SK-N-SH treated with all-trans-retinoic acid at 6 μM for 48 hours (cell line): ENCODE results near the gene MIGA1.
"Not testable (repeated sequence)": the region's sequence is repeated elsewhere in the genome, so short reads cannot be mapped to it uniquely, and the experiment has no call there.

Source experiments
- ATAC-seq: fragments of 200-7000 bp; cut with Tn5 transposase; 3 replicates; pipeline ENCODE4 v1.9.1; 2020; ENCODE audit warnings: mild to moderate bottlenecking, moderate library complexity
- ARNTL ChIP-seq: fragments of 450-650 bp; formaldehyde crosslinking; IDR thresholded peaks from 2 replicates; pipeline ENCODE4 v1.5.0; 2020; ENCODE audit warnings: low read depth, mild to moderate bottlenecking, moderate library complexity, borderline replicate concordance
- BACH2 ChIP-seq: fragments of 250-450 bp; sonication (Bioruptor Pico); IDR thresholded peaks from 2 replicates; pipeline ENCODE4 v1.9.0; 2021; ENCODE audit warnings: mild to moderate bottlenecking, borderline replicate concordance
- CSDC2 ChIP-seq: fragments of 250-450 bp; sonication (Bioruptor Pico); IDR thresholded peaks from 2 replicates; pipeline ENCODE4 v1.5.0; 2020; ENCODE audit warnings: mild to moderate bottlenecking, moderate library complexity
- ESRRG ChIP-seq: fragments of 250-450 bp; sonication (Bioruptor Pico); IDR thresholded peaks from 2 replicates; pipeline ENCODE4 v1.6.1; 2021; ENCODE audit warnings: mild to moderate bottlenecking
- GLIS3 ChIP-seq: fragments of 250-450 bp; sonication (Bioruptor Pico); IDR thresholded peaks from 2 replicates; pipeline ENCODE4 v1.5.0; 2020; ENCODE audit warnings: mild to moderate bottlenecking, moderate library complexity
- ISL1 ChIP-seq: fragments of 250-450 bp; sonication (Bioruptor Pico); IDR thresholded peaks from 2 replicates; pipeline ENCODE4 v2.1.2; 2022; ENCODE audit warnings: mild to moderate bottlenecking, moderate library complexity
- OSR1 ChIP-seq: fragments of 250-450 bp; sonication (Bioruptor Pico); IDR thresholded peaks from 2 replicates; pipeline ENCODE4 v1.8.0; 2022; ENCODE audit warnings: moderate library complexity, mild to moderate bottlenecking, inconsistent platforms
- PPARA ChIP-seq: fragments of 250-450 bp; sonication (Bioruptor Pico); IDR thresholded peaks from 2 replicates; pipeline ENCODE4 v1.5.0; 2020; ENCODE audit warnings: mild to moderate bottlenecking, borderline replicate concordance
- RARB ChIP-seq: fragments of 250-450 bp; sonication (Bioruptor Pico); IDR thresholded peaks from 2 replicates; pipeline ENCODE4 v1.8.0; 2021; ENCODE audit warnings: mild to moderate bottlenecking, moderate library complexity
- SNAI2 ChIP-seq: fragments of 250-450 bp; sonication (Bioruptor Pico); IDR thresholded peaks from 2 replicates; pipeline ENCODE4 v1.5.0; 2020; ENCODE audit warnings: mild to moderate bottlenecking, moderate library complexity
- TCF4 ChIP-seq: fragments of 250-450 bp; sonication (Bioruptor Pico); IDR thresholded peaks from 2 replicates; pipeline ENCODE4 v1.8.0; 2021; ENCODE audit warnings: mild to moderate bottlenecking, moderate library complexity, borderline replicate concordance
- TOX ChIP-seq: fragments of 250-450 bp; sonication (Bioruptor Pico); IDR thresholded peaks from 2 replicates; pipeline ENCODE4 v1.8.0; 2021; ENCODE audit warnings: mild to moderate bottlenecking, moderate library complexity, borderline replicate concordance
- ZC3H10 ChIP-seq: fragments of 250-450 bp; sonication (Bioruptor Pico); IDR thresholded peaks from 2 replicates; pipeline ENCODE4 v1.5.1; 2021; ENCODE audit warnings: mild to moderate bottlenecking, moderate library complexity
- ZFP3 ChIP-seq: fragments of 250-450 bp; sonication (Bioruptor Pico); IDR thresholded peaks from 2 replicates; pipeline ENCODE4 v1.5.0; 2020; ENCODE audit warnings: mild to moderate bottlenecking, moderate library complexity
- ZFP30 ChIP-seq: fragments of 450-650 bp; formaldehyde crosslinking; IDR thresholded peaks from 2 replicates; pipeline ENCODE4 v1.5.0; 2022; ENCODE audit warnings: mild to moderate bottlenecking, moderate library complexity
- ZNF565 ChIP-seq: fragments of 450-650 bp; formaldehyde crosslinking; conservative IDR thresholded peaks from 2 replicates; pipeline ENCODE4 v1.5.0; 2020; ENCODE audit warnings: low read depth, mild to moderate bottlenecking, moderate library complexity
- ZNF70 ChIP-seq: fragments of 450-650 bp; formaldehyde crosslinking; IDR thresholded peaks from 2 replicates; pipeline ENCODE4 v1.5.0; 2020; ENCODE audit warnings: mild to moderate bottlenecking, moderate library complexity
- TF ChIP-seq, protein P1 (sequence below): fragments of 250-450 bp; sonication (Bioruptor Pico); IDR thresholded peaks from 2 replicates; pipeline ENCODE4 v1.5.1; 2020; ENCODE audit warnings: low read depth, mild to moderate bottlenecking, moderate library complexity
- TF ChIP-seq, protein P2 (sequence below): fragments of 250-450 bp; sonication (Bioruptor Pico); IDR thresholded peaks from 2 replicates; pipeline ENCODE4 v1.8.0; 2020; ENCODE audit warnings: mild to moderate bottlenecking, moderate library complexity, borderline replicate concordance
- TF ChIP-seq, protein P3 (sequence below): fragments of 250-450 bp; sonication (Bioruptor Pico); IDR thresholded peaks from 2 replicates; pipeline ENCODE4 v1.5.1; 2021; ENCODE audit warnings: mild to moderate bottlenecking, moderate library complexity
- TF ChIP-seq, protein P4 (sequence below): fragments of 250-450 bp; sonication (Bioruptor Pico); IDR thresholded peaks from 2 replicates; pipeline ENCODE4 v1.8.0; 2021; ENCODE audit warnings: low read depth, mild to moderate bottlenecking, moderate library complexity, borderline replicate concordance
- TF ChIP-seq, protein P5 (sequence below): fragments of 250-450 bp; sonication (Bioruptor Pico); IDR thresholded peaks from 2 replicates; pipeline ENCODE4 v1.5.0; 2020; ENCODE audit warnings: mild to moderate bottlenecking, moderate library complexity

Gene MIGA1

DNA sequence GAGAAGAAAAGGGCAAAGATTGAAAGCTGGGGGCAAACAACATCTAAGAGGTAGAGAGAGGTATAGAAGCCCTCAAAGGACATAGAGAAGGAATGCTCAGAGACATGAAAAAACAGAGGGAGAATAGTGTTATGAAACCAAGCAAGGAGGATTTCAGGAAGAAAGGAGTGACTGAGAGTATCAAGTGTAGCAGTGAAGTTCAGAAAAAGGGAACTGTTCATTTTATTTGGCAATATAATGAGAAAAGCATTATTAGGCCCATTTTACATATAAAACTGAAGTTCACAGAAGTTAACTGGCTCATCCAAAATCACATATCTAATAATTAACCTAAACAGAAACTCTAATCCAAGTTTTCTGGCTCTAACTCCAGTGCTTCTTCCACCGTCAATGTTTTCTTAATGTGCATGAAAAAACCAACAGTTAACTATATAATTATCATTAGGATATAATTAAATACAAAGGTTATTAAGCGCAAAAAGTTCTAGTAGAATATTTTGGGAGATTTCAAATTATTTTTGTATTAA, 126.6 kb downstream of the MIGA1 start:
- ATAC-seq: no peak

DNA sequence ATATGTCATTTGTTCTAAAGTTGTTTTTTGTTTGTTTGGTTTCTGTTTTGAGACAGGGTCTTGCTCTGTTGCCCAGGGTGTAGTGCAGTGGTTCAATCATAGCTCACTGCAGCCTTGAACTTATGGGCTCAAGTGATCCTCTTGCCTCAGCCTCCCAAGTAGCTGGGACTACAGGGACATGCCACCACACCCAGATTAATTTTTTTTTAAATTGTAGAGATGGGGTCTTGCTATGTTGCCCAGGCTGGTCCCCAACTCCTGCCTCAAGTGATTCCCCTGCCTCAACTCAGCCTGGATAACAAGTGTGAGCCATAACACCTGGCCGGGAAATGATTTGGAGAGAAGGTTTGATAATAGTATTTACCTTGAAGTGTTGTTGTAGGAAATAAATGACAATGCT, 127.2 kb downstream of the MIGA1 start:
- TF ChIP-seq, protein P1, sequence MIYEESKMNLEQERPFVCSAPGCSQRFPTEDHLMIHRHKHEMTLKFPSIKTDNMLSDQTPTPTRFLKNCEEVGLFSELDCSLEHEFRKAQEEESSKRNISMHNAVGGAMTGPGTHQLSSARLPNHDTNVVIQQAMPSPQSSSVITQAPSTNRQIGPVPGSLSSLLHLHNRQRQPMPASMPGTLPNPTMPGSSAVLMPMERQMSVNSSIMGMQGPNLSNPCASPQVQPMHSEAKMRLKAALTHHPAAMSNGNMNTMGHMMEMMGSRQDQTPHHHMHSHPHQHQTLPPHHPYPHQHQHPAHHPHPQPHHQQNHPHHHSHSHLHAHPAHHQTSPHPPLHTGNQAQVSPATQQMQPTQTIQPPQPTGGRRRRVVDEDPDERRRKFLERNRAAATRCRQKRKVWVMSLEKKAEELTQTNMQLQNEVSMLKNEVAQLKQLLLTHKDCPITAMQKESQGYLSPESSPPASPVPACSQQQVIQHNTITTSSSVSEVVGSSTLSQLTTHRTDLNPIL (CRISPR knock-in tag): no peak
- TF ChIP-seq, protein P2, sequence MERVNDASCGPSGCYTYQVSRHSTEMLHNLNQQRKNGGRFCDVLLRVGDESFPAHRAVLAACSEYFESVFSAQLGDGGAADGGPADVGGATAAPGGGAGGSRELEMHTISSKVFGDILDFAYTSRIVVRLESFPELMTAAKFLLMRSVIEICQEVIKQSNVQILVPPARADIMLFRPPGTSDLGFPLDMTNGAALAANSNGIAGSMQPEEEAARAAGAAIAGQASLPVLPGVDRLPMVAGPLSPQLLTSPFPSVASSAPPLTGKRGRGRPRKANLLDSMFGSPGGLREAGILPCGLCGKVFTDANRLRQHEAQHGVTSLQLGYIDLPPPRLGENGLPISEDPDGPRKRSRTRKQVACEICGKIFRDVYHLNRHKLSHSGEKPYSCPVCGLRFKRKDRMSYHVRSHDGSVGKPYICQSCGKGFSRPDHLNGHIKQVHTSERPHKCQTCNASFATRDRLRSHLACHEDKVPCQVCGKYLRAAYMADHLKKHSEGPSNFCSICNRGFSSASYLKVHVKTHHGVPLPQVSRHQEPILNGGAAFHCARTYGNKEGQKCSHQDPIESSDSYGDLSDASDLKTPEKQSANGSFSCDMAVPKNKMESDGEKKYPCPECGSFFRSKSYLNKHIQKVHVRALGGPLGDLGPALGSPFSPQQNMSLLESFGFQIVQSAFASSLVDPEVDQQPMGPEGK (CRISPR knock-in tag): no peak
- TF ChIP-seq, protein P3, sequence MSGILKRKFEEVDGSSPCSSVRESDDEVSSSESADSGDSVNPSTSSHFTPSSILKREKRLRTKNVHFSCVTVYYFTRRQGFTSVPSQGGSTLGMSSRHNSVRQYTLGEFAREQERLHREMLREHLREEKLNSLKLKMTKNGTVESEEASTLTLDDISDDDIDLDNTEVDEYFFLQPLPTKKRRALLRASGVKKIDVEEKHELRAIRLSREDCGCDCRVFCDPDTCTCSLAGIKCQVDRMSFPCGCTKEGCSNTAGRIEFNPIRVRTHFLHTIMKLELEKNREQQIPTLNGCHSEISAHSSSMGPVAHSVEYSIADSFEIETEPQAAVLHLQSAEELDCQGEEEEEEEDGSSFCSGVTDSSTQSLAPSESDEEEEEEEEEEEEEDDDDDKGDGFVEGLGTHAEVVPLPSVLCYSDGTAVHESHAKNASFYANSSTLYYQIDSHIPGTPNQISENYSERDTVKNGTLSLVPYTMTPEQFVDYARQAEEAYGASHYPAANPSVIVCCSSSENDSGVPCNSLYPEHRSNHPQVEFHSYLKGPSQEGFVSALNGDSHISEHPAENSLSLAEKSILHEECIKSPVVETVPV (CRISPR knock-in tag): no peak
- no peak for TF ChIP-seq ISL1 (CRISPR knock-in tag)
- no peak for TF ChIP-seq ZNF70 (CRISPR knock-in tag)
- TF ChIP-seq PPARA: no peak
- no peak for TF ChIP-seq TCF4
- TF ChIP-seq RARB: no peak
- no peak for TF ChIP-seq SNAI2
- no peak for TF ChIP-seq ARNTL (CRISPR knock-in tag)
- TF ChIP-seq ZFP3 (CRISPR knock-in tag): no peak
- TF ChIP-seq ZC3H10: no peak
- no peak for TF ChIP-seq ESRRG (CRISPR knock-in tag)
- no peak for TF ChIP-seq ZFP30 (CRISPR knock-in tag)
- TF ChIP-seq BACH2 (CRISPR knock-in tag): no peak
- no peak for TF ChIP-seq GLIS3
- TF ChIP-seq CSDC2: no peak
- TF ChIP-seq, protein P4, sequence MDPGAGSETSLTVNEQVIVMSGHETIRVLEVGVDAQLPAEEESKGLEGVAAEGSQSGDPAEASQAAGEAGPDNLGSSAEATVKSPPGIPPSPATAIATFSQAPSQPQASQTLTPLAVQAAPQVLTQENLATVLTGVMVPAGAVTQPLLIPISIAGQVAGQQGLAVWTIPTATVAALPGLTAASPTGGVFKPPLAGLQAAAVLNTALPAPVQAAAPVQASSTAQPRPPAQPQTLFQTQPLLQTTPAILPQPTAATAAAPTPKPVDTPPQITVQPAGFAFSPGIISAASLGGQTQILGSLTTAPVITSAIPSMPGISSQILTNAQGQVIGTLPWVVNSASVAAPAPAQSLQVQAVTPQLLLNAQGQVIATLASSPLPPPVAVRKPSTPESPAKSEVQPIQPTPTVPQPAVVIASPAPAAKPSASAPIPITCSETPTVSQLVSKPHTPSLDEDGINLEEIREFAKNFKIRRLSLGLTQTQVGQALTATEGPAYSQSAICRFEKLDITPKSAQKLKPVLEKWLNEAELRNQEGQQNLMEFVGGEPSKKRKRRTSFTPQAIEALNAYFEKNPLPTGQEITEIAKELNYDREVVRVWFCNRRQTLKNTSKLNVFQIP (CRISPR knock-in tag): no peak
- no peak for TF ChIP-seq TOX
- TF ChIP-seq, protein P5, sequence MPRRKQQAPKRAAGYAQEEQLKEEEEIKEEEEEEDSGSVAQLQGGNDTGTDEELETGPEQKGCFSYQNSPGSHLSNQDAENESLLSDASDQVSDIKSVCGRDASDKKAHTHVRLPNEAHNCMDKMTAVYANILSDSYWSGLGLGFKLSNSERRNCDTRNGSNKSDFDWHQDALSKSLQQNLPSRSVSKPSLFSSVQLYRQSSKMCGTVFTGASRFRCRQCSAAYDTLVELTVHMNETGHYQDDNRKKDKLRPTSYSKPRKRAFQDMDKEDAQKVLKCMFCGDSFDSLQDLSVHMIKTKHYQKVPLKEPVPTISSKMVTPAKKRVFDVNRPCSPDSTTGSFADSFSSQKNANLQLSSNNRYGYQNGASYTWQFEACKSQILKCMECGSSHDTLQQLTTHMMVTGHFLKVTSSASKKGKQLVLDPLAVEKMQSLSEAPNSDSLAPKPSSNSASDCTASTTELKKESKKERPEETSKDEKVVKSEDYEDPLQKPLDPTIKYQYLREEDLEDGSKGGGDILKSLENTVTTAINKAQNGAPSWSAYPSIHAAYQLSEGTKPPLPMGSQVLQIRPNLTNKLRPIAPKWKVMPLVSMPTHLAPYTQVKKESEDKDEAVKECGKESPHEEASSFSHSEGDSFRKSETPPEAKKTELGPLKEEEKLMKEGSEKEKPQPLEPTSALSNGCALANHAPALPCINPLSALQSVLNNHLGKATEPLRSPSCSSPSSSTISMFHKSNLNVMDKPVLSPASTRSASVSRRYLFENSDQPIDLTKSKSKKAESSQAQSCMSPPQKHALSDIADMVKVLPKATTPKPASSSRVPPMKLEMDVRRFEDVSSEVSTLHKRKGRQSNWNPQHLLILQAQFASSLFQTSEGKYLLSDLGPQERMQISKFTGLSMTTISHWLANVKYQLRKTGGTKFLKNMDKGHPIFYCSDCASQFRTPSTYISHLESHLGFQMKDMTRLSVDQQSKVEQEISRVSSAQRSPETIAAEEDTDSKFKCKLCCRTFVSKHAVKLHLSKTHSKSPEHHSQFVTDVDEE: no peak
- ATAC-seq: no peak

More for the DNA sequence above, 126.6 kb downstream of the MIGA1 start:
- TF ChIP-seq ISL1 (CRISPR knock-in tag) (no peak), SNAI2 (no peak), PPARA (no peak), TCF4 (no peak), OSR1 (no peak), ZFP30 (CRISPR knock-in tag) (no peak)

DNA sequence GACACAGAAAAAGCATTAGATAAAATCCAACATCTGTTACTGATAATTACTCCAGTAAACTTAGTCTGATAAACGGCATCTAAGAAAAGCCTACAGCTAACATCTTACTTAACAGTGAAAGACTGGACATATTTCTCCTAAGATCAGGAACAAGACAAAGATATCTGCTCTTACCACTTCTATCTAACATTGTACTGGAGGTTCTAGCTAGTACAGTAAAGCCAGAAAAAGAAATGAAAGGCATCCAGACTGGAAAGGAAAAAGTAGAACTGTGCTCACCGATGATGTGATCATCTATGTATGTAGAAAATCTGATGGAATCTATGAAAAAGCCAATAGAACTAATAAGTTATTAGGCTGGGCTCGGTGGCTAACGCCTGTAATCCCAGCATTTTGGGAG, 130.7 kb downstream of the MIGA1 start:
- TF ChIP-seq, protein P4 (CRISPR knock-in tag): no peak
- TF ChIP-seq, protein P5: no peak
- TF ChIP-seq ZNF565 (CRISPR knock-in tag) (no peak), ESRRG (CRISPR knock-in tag) (no peak)
- TF ChIP-seq, all 23 proteins: peak for 0
- peak; percentile 42 for ATAC-seq

DNA sequence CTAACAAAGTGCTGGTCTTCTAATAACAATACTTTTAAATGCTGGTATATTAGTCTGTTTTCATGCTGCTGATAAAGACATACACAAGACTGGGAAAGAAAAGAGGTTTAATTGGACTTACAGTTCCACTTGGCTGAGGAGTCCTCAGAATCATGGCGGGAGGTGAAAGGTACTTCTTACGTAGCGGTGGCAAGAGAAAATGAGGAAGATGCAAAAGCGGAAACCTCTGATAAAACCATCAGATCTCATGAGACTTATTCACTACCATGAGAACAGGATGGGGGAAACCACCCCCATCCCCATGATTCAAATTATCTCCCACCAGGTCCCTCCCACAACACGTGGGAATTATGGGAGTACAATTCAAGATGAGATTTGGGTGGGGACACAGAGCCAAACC, 139.5 kb downstream of the MIGA1 start:
- ATAC-seq: not testable (repeated sequence)
